ENCODE data around the gene LCLAT1.

LCLAT1 gene

DNA sequence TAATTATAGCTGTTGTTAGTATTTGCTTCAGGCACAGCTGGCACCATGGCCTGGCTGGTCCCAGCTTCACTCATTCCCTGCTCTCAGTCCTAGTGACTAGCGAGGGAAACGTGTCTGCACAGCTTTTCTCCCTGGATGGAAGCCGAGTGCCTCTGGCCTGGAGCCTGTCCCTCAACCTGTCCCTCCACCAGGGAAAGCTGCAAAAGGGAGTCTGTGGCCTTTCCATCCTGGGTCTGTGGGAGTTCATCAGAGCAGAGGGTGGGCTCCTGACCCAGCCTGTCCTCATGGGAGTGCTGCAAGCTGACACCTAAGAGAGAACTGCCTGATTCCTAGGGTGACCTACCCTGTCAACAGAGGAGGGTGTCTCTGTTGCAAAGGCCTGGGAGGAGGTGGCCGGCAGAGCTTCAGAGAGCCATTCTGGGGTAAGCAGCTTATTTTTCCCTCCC is 241.9 kb downstream of the LCLAT1 start:
- FAIRE-seq, result no peak
- DNase-seq (ENCODE audit: insufficient read length), result no peak
- no peak for TF ChIP-seq POLR2A (IDR thresholded peaks at IDR 0.05; ENCODE audit: low read depth, low read length)
- no peak for TF ChIP-seq TAF1 (IDR thresholded peaks at IDR 0.05; ENCODE audit: borderline replicate concordance, low read depth, low read length)
- no peak for TF ChIP-seq POLR2AphosphoS5 (IDR thresholded peaks at IDR 0.05; ENCODE audit: low read depth, low read length)

GRCh38 chr2:30689496-30690125 is 242.6 kb downstream of the LCLAT1 start:
- no peak for DNase-seq (ENCODE audit: insufficient read length)
- TF ChIP-seq POLR2AphosphoS5 (IDR thresholded peaks at IDR 0.05; ENCODE audit: low read depth, low read length), result no peak
- no peak for TF ChIP-seq POLR2A (IDR thresholded peaks at IDR 0.05; ENCODE audit: low read depth, low read length)
- no peak for TF ChIP-seq TAF1 (IDR thresholded peaks at IDR 0.05; ENCODE audit: borderline replicate concordance, low read depth, low read length)
- FAIRE-seq, result no peak

- FAIRE-seq, result no peak
- no peak for TF ChIP-seq POLR2A (IDR thresholded peaks at IDR 0.05; ENCODE audit: low read depth, low read length)
- TF ChIP-seq POLR2AphosphoS5 (IDR thresholded peaks at IDR 0.05; ENCODE audit: low read depth, low read length), result no peak
- no peak for TF ChIP-seq TAF1 (IDR thresholded peaks at IDR 0.05; ENCODE audit: borderline replicate concordance, low read depth, low read length)
- DNase-seq (ENCODE audit: insufficient read length), result no peak
These were observed 243.1 kb downstream of the LCLAT1 start for GRCh38 chr2:30690126-30690561.

GRCh38 chr2:30691091-30691947 is 244.3 kb downstream of the LCLAT1 start:
- FAIRE-seq (no peak), DNase-seq (ENCODE audit: insufficient read length) (no peak)
- TF ChIP-seq POLR2AphosphoS5 (IDR thresholded peaks at IDR 0.05; ENCODE audit: low read depth, low read length), result no peak
- no peak for TF ChIP-seq POLR2A (IDR thresholded peaks at IDR 0.05; ENCODE audit: low read depth, low read length)
- TF ChIP-seq TAF1 (IDR thresholded peaks at IDR 0.05; ENCODE audit: borderline replicate concordance, low read depth, low read length), result no peak

DNA sequence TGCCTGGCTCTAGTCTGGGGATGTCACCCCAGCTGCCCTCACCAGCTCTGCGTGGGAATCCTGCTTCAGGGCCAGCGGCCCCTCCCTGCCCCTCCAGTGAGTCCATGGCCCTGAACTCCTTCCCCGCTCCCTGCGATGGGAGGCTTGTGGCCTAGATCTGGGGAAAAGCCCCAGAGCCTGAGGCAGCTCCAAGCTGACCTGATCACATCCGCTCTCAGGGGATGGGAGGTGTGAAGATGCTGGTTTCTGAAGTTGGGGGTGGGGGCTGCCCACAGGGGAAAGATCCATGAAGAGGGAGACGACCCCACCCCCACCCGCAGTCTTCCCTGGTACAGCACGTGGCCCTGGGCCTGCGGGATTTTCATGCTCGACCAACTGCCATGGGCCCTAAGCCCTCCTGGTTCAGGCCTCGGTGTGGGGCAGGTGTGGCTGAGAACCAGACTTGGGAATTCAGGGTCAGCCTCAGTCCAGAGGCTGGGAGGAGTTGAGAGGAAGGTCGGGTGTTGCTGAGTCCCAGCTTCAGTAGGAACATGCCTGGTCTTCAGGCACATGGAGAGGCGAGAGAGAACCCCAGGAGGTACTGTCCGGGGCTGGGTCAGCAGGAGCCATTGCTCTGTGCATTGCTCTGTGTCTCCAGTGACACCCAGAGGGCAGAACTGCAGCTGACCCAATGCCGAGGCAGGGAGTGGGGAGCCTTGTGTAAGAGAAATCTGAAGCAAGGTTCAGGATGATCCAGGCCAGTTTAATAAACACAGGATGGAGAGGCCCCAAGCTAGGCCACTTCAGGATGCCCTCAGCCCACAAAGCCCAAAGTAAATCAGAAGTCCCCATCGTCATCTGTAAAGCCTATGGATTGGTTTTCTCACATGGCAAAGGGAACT is 245.1 kb downstream of the LCLAT1 start:
- FAIRE-seq (no peak), DNase-seq (ENCODE audit: insufficient read length) (no peak)
- no peak for TF ChIP-seq POLR2A (IDR thresholded peaks at IDR 0.05; ENCODE audit: low read depth, low read length)
- no peak for TF ChIP-seq POLR2AphosphoS5 (IDR thresholded peaks at IDR 0.05; ENCODE audit: low read depth, low read length)
- TF ChIP-seq TAF1 (IDR thresholded peaks at IDR 0.05; ENCODE audit: borderline replicate concordance, low read depth, low read length), result no peak

GRCh38 chr2:30692829-30693275 is 245.8 kb downstream of the LCLAT1 start:
- FAIRE-seq, result no peak
- TF ChIP-seq TAF1 (IDR thresholded peaks at IDR 0.05; ENCODE audit: borderline replicate concordance, low read depth, low read length) (no peak), POLR2A (IDR thresholded peaks at IDR 0.05; ENCODE audit: low read depth, low read length) (no peak), POLR2AphosphoS5 (IDR thresholded peaks at IDR 0.05; ENCODE audit: low read depth, low read length) (no peak)
- DNase-seq (ENCODE audit: insufficient read length), result no peak

Data from GM12892 (cell line).